Fibroblast of lung (primary cell): Measurements from ENCODE around the gene CAPN3.

Experiments used
- CTCF ChIP-seq, 2 donors: IDR thresholded peaks in 1 of 2; conservative IDR thresholded peaks in 1 of 2; 1 replicate in 1 of 2; 2 replicates in 1 of 2; pipeline ENCODE4 v1.5.1; 2011 to 2012; ENCODE audit warnings: low read length in 2 of 2, control low read depth in 1 of 2, inconsistent platforms in 1 of 2, low read depth in 1 of 2, mild to moderate bottlenecking in 1 of 2
- EZH2 ChIP-seq: IDR thresholded peaks from 2 replicates; pipeline ENCODE4 v1.5.1; 2012; ENCODE audit warnings: low read length, control low read depth, mild to moderate bottlenecking; ENCODE audit errors: missing control alignments

- no peak for TF ChIP-seq CTCF (conservative IDR thresholded peaks at IDR 0.05 in 1 of 2, IDR thresholded peaks at IDR 0.05 in 1 of 2; ENCODE audit: low read depth in 1 of 2, low read length in 2 of 2)
- TF ChIP-seq EZH2 = no peak
Measured at GRCh38 chr15:42367041-42367440, 7.7 kb downstream of the CAPN3 start.
